ES-I3 (cell line): ENCODE data around the gene FAM200A.
A peak's percentile ranks its signal among the peaks of the same experiment; 100 is the strongest.

Experiments
- H3K36me3 ChIP-seq: 2 replicates; pipeline ENCODE4 v1.6.1; 2013; ENCODE audit warnings: mild to moderate bottlenecking, low read length, control low read depth, moderate library complexity; ENCODE audit not compliant: insufficient read depth
- H3K4me1 ChIP-seq: 2 replicates; pipeline ENCODE4 v1.6.1; 2013; ENCODE audit warnings: mild to moderate bottlenecking, control low read depth, low read length; ENCODE audit not compliant: insufficient read depth
- H3K9ac ChIP-seq: 2 replicates; pipeline ENCODE4 v1.6.1; 2013; ENCODE audit warnings: low read depth, mild to moderate bottlenecking, low read length, moderate library complexity
- H3K9me3 ChIP-seq: 2 replicates; pipeline ENCODE4 v1.6.1; 2013; ENCODE audit warnings: mild to moderate bottlenecking, low read length, moderate library complexity; ENCODE audit not compliant: control insufficient read depth, insufficient read depth

The FAM200A gene

DNA sequence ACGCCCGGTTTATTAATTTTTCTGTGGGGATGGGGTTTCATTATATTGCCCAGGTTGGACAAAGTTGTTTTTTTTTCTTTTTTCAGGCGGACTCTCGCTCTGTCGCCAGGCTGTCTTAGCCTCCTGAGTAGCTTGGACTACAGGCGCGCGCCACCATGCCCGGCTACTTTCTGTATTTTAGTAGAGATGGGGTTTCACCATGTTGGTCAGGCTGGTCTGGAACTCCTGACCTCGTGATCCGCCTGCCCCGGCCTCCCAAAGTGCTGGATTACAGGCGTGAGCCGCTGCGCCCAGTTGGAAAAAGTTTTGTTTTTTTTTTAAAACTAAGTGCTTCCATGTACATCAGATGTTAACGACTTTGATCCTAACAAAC, 51.3 kb downstream of the FAM200A start:
- peaks cover 5% of the 10 kb centered on the region; the same call in 1 of the 2 replicates for H3K36me3 ChIP-seq
- H3K4me1 ChIP-seq, result no peaks in the 10 kb centered on the region
- H3K9ac ChIP-seq, result peak overlapping the region; percentile 81; the same call in 1 of the 2 replicates
- H3K9me3 ChIP-seq, result no peaks in the 10 kb centered on the region

DNA sequence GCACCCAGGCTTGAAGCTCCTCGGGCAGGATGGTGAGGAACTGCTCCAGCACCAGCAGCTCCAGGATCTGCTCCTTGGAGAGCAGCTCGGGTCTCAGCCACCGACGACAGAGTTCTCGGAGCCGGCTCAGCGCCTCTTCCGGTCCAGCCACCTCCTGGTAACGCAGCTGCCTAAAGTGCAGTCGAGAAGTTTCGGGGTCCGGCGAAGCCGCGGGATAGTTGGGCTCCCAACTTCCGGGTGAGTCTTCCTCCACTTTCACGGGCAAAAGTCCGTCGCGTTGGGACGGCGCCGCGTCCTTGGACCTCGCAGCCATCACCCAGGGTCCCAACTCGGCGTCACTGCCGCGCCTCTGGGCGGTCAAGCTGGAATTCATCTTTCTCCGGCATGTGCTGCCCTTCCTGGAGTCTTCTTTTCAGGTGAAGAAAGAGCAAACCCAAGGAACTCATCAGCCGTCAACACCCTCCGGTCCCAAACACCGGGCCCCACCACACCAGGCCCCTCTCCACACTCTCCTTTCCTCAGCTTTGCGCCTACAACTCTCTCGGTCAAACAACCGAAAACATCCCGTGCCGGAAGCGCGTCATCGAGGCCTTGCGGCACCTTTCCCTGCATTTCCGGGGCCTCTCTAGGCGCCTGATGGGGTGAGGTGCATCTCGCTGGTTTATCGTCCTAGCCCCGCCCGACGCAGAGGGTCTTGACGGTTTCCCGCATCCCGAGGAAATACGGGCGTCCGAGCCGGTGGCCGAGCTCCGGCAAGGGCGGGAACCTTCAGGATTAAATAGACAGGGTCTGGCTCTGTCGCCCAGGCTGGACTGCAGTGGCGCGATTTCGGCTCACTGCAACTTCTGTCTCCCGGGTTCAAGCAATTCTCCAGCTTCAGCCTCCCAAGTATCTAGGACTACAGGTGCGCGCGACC, 51.9 kb downstream of the FAM200A start, which contains the start of gene ZNF394:
TSS of gene ZNF394 (minus strand) at position 561 of the 916 bp plus-strand sequence. CDS start at position 373, 188 bp downstream.
- H3K9me3 ChIP-seq, result no peaks in the 10 kb centered on the region
- no peaks in the 10 kb centered on the region for H3K4me1 ChIP-seq
- H3K36me3 ChIP-seq, result peaks cover 5% of the 10 kb centered on the region; the same call in 1 of the 2 replicates
- peak within 1 kb of the TSS; percentile 81 for H3K9ac ChIP-seq

DNA sequence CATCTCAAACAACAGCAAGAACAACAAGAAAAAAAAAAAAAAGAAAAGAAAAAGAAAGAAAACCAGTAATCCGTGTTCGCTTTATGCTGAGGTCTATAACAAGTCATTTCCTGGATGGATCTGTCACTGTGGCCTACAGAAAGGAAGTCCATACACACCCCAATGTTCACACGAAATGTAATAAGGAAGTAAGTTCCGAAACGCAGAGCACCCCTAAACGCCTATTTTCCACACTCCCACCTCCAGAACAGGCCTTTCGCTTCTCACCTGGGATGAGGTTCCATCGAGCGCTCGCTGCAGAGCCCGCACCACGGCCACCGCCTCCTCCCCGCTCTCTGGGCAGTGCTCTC, 52.6 kb downstream of the FAM200A start:
- Histone ChIP-seq H3K9me3 (no peaks in the 10 kb centered on the region), H3K9ac (peak overlapping the region; percentile 81), H3K36me3 (peaks cover 7% of the 10 kb centered on the region; the same call in 1 of the 2 replicates), H3K4me1 (no peaks in the 10 kb centered on the region)

DNA sequence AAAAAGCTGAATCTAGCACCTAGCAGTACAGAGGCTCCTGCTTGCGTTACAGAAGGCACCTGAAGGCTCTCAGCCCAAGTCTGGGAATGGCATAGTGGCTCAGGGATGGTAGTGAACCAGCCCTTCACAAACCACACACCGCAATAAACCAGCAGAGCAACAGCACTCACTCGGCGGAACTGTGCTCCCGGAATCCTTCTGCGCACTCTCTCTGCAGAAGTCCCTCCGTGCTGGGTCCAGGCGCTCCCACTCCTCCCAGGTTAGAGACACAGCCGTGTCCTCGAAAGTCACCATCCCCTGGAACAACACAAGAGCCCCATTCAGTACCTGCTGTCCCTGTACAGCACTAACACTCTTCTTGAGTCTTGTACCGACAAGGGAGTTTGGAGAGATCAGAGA, 53.4 kb downstream of the FAM200A start:
- H3K4me1 ChIP-seq, result no peaks in the 10 kb centered on the region
- H3K9me3 ChIP-seq, result no peaks in the 10 kb centered on the region; the same call in 1 of the 2 replicates
- peaks cover 15% of the 10 kb centered on the region; the same call in 1 of the 2 replicates for H3K36me3 ChIP-seq
- peak overlapping the region; percentile 59 for H3K9ac ChIP-seq

DNA sequence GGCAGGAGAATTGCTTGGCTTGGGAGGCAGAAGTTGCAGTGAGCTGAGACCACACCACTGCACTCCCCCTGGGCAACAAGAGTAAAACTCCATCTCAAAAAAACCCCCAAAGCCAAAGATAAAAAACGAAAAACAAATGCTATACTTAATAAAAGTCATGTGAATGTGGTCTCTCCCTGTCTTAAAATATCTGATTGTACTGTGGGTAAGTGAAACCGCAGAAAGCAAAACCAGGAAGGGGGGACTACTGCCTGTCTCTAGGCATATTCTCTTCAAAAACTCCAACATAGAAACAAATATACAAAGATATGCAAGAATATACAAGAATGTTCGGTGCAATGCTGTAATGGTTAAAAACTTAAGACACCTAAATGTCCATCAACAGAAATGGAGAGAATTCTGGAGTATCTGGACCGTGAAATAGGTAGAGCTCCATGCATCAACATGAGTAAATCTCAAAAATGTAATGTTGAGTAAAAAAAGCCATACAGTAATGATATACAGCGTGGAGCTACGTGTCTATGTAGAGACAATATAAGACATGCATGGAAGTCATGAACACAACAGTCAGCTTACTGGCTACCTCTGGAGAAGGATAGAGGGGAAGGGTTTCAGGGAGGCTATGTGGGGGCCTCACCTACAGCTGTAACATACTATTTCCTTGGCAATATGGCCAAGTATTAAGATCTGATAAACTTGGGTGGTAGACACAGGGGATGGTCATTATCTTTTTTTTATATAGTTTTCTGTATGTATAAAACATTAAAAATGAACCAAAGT, 54.0 kb downstream of the FAM200A start:
- Histone ChIP-seq H3K4me1 (no peaks in the 10 kb centered on the region), H3K36me3 (peaks cover 20% of the 10 kb centered on the region; the same call in 1 of the 2 replicates), H3K9me3 (no peaks in the 10 kb centered on the region; the same call in 1 of the 2 replicates), H3K9ac (peak overlapping the region; percentile 59; the same call in 1 of the 2 replicates)
